ENCODE results near the gene RIPK4.
"Not testable (repeated sequence)": the region's sequence is repeated elsewhere in the genome, so short reads cannot be mapped to it uniquely, and the experiment has no call there.

The RIPK4 gene

GRCh38 chr21:41714299-41714865 lies 52.5 kb downstream of the RIPK4 start:
- not testable (repeated sequence) for DNase-seq (ENCODE audit: low spot score)

GRCh38 chr21:41713495-41714281 lies 53.2 kb downstream of the RIPK4 start:
- no peak for DNase-seq (ENCODE audit: low spot score)

- no peak for DNase-seq (ENCODE audit: low spot score)
Measured at GRCh38 chr21:41712730-41713129, 54.1 kb downstream of the RIPK4 start.

- DNase-seq (ENCODE audit: low spot score) = no peak
Measured at GRCh38 chr21:41712201-41712600, 54.7 kb downstream of the RIPK4 start.

GRCh38 chr21:41711416-41712007 lies 55.3 kb downstream of the RIPK4 start:
- DNase-seq (ENCODE audit: low spot score) = no peak

GRCh38 chr21:41710823-41711160 lies 56.1 kb downstream of the RIPK4 start:
- no peak for DNase-seq (ENCODE audit: low spot score)

GRCh38 chr21:41709965-41710822 lies 56.7 kb downstream of the RIPK4 start:
- DNase-seq (ENCODE audit: low spot score) = no peak

GRCh38 chr21:41709166-41709565 lies 57.7 kb downstream of the RIPK4 start:
- no peak for DNase-seq (ENCODE audit: low spot score)

- DNase-seq (ENCODE audit: low spot score) = no peak
Measured at GRCh38 chr21:41707960-41708330, 58.9 kb downstream of the RIPK4 start.

GRCh38 chr21:41707231-41707959 lies 59.5 kb downstream of the RIPK4 start:
- no peak for DNase-seq (ENCODE audit: low spot score)

- DNase-seq (ENCODE audit: low spot score) = no peak
Measured at GRCh38 chr21:41706678-41707077, 60.2 kb downstream of the RIPK4 start.

- DNase-seq (ENCODE audit: low spot score) = no peak
Measured at GRCh38 chr21:41706263-41706639, 60.6 kb downstream of the RIPK4 start.

GRCh38 chr21:41705546-41706262 lies 61.1 kb downstream of the RIPK4 start:
- no peak for DNase-seq (ENCODE audit: low spot score)

- DNase-seq (ENCODE audit: low spot score) = no peak
Measured at GRCh38 chr21:41703857-41704501, 62.9 kb downstream of the RIPK4 start.

GRCh38 chr21:41701749-41702148 lies 65.1 kb downstream of the RIPK4 start:
- no peak for DNase-seq (ENCODE audit: low spot score)

- no peak for DNase-seq (ENCODE audit: low spot score)
Measured at GRCh38 chr21:41699311-41699710, 67.5 kb downstream of the RIPK4 start.

GRCh38 chr21:41698071-41698470 lies 68.8 kb downstream of the RIPK4 start:
- no peak for DNase-seq (ENCODE audit: low spot score)

- no peak for DNase-seq (ENCODE audit: low spot score)
Measured at GRCh38 chr21:41695513-41695912, 71.3 kb downstream of the RIPK4 start.

- DNase-seq (ENCODE audit: low spot score) = not testable (repeated sequence)
Measured at GRCh38 chr21:41694042-41694441, 72.8 kb downstream of the RIPK4 start.

- no peak for DNase-seq (ENCODE audit: low spot score)
Measured at GRCh38 chr21:41692185-41692565, 74.7 kb downstream of the RIPK4 start.

Measured in CD4-positive, alpha-beta T cell treated with Interleukin-6 at 100 ng/mL for 8 hours (primary cell).